ENCODE results near the gene IRAK1.

Gene IRAK1

GRCh38 chrX:154027986-154028385, 8.3 kb upstream of the IRAK1 start:
- no peak overlapping the region for H3K4me3 ChIP-seq (replicated peaks; ENCODE audit: low read depth, low read length)
- TF ChIP-seq CTCF (IDR thresholded peaks at IDR 0.05; ENCODE audit: low read depth, low read length, missing control alignments), result no peak
- no peak for DNase-seq (ENCODE audit: extremely low read depth, low read depth)

- TF ChIP-seq CTCF (IDR thresholded peaks at IDR 0.05; ENCODE audit: low read depth, low read length, missing control alignments), result no peak
- no peak overlapping the region for H3K4me3 ChIP-seq (replicated peaks; ENCODE audit: low read depth, low read length)
- DNase-seq (ENCODE audit: extremely low read depth, low read depth), result no peak
These were observed 7.3 kb upstream of the IRAK1 start for GRCh38 chrX:154027022-154027402.

- DNase-seq (ENCODE audit: extremely low read depth, low read depth), result no peak
- no peak for TF ChIP-seq CTCF (IDR thresholded peaks at IDR 0.05; ENCODE audit: low read depth, low read length, missing control alignments)
- H3K4me3 ChIP-seq (replicated peaks; ENCODE audit: low read depth, low read length), result no peak overlapping the region
These were observed 6.7 kb upstream of the IRAK1 start for GRCh38 chrX:154026136-154027021.

- no peak overlapping the region for H3K4me3 ChIP-seq (replicated peaks; ENCODE audit: low read depth, low read length)
- DNase-seq (ENCODE audit: extremely low read depth, low read depth), result no peak
- TF ChIP-seq CTCF (IDR thresholded peaks at IDR 0.05; ENCODE audit: low read depth, low read length, missing control alignments), result no peak
These were observed 5.5 kb upstream of the IRAK1 start for GRCh38 chrX:154025230-154025629.

- no peak for TF ChIP-seq CTCF (IDR thresholded peaks at IDR 0.05; ENCODE audit: low read depth, low read length, missing control alignments)
- DNase-seq (ENCODE audit: extremely low read depth, low read depth), result no peak
- no peak overlapping the region for H3K4me3 ChIP-seq (replicated peaks; ENCODE audit: low read depth, low read length)
These were observed 4.6 kb upstream of the IRAK1 start for GRCh38 chrX:154024271-154024670.

GRCh38 chrX:154023276-154024000, 3.7 kb upstream of the IRAK1 start:
- no peak for TF ChIP-seq CTCF (IDR thresholded peaks at IDR 0.05; ENCODE audit: low read depth, low read length, missing control alignments)
- no peak for DNase-seq (ENCODE audit: extremely low read depth, low read depth)
- no peak overlapping the region for H3K4me3 ChIP-seq (replicated peaks; ENCODE audit: low read depth, low read length)

Data from HFF-Myc (cell line).